ENCODE measurements around the gene PRKCB. TPM values are rescaled to one million over a fixed set of nuclear protein-coding genes. Genes with fewer than 3 reads are reported as not detected.

The PRKCB gene
- total RNA-seq, 4 donors from 2014 or later, result 10.7 to 23.9 (median 18.2) TPM

DNA sequence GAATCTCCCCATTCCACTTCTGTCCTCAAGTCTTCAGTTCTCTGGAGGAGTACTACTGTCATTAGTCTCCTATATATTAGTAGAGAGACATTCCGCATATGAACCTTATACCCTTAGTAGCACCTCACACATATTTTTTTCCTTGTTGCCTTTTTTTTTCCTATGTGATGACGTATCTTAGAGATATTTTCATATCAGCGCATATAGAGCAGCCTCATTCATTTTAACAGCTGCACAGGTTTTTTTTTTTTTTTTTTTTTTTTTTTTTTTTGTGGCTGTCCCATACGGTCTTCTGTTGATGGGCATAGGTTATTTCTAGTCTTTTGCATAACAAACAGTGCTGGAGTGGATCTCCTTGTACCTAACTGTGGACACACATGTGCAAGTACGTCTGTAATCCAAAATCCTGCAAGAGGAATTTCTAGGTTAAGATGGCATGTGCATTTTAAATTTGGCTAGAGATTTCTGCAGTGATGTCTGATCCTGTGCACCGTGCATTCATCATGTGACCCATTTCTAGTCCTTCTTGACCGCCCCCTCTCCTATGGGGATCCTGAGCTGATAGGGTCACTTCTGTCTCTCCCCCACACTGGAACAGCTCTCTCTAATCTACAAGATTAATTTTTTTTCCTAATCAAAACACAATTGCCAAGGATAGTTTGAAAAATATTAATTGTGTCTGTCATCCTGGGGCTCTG, 64.8 kb downstream of the PRKCB start:
- no peak overlapping the region for H3K4me3 ChIP-seq
- peaks cover 0 to 14% (median 0%) of the 10 kb centered on the region in 3 donors for H3K4me1 ChIP-seq
- no peaks in the 10 kb centered on the region for H3K27me3 ChIP-seq
- WGBS, 2 donors (ENCODE audit: low coverage in 1 of 2), result 80% methylated on average over 4 to 6 of the region's 7 CpGs
- no peaks in the 10 kb centered on the region for H3K36me3 ChIP-seq
- TF ChIP-seq EP300 (IDR thresholded peaks at IDR 0.05) (no peak), POLR2AphosphoS5 (IDR thresholded peaks at IDR 0.05) (no peak), POLR2A (IDR thresholded peaks at IDR 0.05) (no peak)
- TF ChIP-seq, protein P1, sequence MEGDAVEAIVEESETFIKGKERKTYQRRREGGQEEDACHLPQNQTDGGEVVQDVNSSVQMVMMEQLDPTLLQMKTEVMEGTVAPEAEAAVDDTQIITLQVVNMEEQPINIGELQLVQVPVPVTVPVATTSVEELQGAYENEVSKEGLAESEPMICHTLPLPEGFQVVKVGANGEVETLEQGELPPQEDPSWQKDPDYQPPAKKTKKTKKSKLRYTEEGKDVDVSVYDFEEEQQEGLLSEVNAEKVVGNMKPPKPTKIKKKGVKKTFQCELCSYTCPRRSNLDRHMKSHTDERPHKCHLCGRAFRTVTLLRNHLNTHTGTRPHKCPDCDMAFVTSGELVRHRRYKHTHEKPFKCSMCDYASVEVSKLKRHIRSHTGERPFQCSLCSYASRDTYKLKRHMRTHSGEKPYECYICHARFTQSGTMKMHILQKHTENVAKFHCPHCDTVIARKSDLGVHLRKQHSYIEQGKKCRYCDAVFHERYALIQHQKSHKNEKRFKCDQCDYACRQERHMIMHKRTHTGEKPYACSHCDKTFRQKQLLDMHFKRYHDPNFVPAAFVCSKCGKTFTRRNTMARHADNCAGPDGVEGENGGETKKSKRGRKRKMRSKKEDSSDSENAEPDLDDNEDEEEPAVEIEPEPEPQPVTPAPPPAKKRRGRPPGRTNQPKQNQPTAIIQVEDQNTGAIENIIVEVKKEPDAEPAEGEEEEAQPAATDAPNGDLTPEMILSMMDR (IDR thresholded peaks at IDR 0.05), result no peak
- H3K27ac ChIP-seq, result no peak overlapping the region
- H3K9me3 ChIP-seq, result no peaks in the 10 kb centered on the region
- no peak for ATAC-seq

DNA sequence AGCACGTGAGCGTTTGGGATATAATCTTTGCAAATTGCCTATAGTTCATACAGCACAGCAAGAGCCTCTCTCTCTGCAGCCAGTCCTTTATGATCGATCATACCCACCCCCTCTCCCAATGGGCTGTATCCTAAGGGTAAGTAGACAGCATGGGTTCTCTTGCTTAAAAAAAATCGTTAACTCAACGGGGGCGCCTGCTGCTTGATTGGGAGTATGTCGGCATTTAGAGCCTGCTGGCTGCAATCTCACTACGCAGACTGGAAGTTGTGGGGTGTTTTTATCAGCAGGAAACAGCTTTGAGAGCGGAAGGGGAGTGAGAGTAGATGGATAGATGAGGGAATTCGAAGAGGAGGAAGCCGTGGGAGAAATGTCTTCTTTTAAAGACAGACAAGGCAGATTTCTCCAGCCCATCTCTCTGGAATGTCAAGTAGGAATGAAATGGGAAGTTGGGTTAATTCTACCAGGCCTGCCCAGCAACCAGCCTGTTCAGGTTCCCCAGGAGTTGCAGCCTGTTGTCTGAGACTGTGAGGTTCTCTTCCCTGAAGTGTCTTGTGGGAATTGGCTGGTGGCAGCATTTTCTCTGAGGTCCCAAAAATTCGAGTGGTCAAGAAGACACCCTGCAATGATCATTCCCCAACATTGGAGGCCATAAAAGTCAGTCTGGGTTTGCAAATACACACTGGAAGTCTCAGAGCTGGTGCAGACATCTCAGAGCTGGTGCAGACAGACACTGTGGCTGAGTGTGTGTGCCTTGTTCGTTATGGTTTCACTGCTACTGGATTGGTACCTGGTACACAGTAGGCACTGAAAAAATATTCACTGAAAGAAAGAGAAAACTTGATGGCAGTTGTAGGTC, 65.6 kb downstream of the PRKCB start:
- H3K4me3 ChIP-seq, result no peak overlapping the region
- H3K9me3 ChIP-seq, result no peaks in the 10 kb centered on the region
- H3K27ac ChIP-seq, result no peak overlapping the region
- no peak for ATAC-seq
- H3K27me3 ChIP-seq, result no peaks in the 10 kb centered on the region
- H3K36me3 ChIP-seq, result no peaks in the 10 kb centered on the region
- WGBS, 2 donors (ENCODE audit: low coverage in 1 of 2), result 44 to 52% methylated on average over 11 to 12 of the region's 13 CpGs
- TF ChIP-seq POLR2A (IDR thresholded peaks at IDR 0.05), result no peak
- TF ChIP-seq, protein P1 (IDR thresholded peaks at IDR 0.05), result no peak
- TF ChIP-seq EP300 (IDR thresholded peaks at IDR 0.05), result no peak
- TF ChIP-seq POLR2AphosphoS5 (IDR thresholded peaks at IDR 0.05), result no peak
- H3K4me1 ChIP-seq, result peaks cover 0 to 19% (median 0%) of the 10 kb centered on the region in 3 donors

DNA sequence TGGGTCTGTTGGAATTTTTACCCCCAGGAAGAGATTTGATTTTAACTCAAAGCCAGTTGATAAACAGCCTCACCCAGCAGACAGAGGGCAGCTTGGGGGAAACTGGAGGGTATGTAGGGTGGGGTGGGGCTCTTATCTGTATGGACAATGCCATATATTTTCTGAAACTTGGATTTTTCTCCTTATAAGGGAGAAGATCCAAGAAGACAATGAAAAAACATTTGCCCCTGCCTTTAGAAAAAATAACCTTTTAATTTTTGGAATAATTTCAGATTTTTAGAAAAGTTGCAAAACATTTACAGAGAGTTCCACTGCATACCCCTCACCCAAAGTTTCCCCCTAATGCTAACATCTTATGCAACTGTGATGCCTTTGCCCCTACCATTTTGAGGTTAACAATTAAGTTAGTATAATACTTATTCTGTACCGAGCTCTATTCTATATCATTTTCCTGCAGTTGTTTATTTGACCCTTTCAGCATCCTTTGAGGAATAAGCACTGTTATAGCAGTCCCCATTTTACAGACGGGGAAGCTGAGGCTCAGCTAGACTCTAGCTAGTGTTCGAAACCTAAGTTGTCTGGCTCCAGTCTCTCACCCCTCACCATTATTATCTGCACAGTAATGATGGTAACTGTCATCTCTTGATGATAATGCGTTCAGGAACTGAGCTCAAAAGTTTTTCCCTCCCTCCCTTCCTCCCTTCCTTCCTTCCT, 66.4 kb downstream of the PRKCB start:
- Histone ChIP-seq H3K9me3 (no peaks in the 10 kb centered on the region), H3K36me3 (no peaks in the 10 kb centered on the region), H3K4me1 (peaks cover 0 to 19% (median 0%) of the 10 kb centered on the region in 3 donors), H3K27ac (no peak overlapping the region), H3K4me3 (no peak overlapping the region), H3K27me3 (no peaks in the 10 kb centered on the region)
- no peak for ATAC-seq
- no peak for TF ChIP-seq POLR2A (IDR thresholded peaks at IDR 0.05)
- no peak for TF ChIP-seq POLR2AphosphoS5 (IDR thresholded peaks at IDR 0.05)
- TF ChIP-seq, protein P1 (IDR thresholded peaks at IDR 0.05), result no peak
- TF ChIP-seq EP300 (IDR thresholded peaks at IDR 0.05), result no peak
- WGBS, 2 donors (ENCODE audit: low coverage in 1 of 2), result 80% methylated on average over 3 to 4 of the region's 4 CpGs

DNA sequence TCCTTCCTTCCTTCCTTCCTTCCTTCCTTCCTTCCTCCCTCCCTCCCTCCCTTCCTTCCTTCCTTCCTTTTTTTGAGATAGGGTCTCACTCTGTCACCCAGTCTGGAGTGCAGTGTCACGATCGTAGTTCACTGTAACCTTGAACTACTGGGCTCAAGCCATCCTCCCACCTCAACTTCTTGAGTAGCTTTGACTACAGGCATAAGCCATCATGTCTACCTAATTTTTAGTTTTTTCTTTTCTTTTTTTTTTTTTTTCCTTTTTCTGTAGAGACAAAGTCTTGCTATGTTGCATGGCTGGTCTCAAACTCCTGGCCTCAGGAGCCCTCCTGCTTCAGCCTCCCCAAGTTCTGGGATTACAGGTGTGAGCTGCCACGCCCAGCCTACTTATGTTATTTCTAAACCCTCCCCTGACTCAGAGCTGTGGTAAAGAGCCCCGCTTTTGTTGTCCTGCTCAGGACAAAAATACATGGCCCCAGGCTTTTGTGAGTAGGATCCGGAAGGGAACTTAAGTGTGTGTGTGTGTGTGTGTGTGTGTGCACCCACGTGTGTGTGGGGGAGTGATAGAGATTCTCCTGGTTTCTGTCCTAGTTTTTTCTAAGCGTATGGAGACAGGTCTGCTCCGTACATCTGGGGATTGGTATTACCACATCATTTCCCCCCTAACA, 67.1 kb downstream of the PRKCB start:
- H3K36me3 ChIP-seq, result no peaks in the 10 kb centered on the region
- no peak for TF ChIP-seq POLR2A (IDR thresholded peaks at IDR 0.05)
- no peak for TF ChIP-seq EP300 (IDR thresholded peaks at IDR 0.05)
- TF ChIP-seq, protein P1 (IDR thresholded peaks at IDR 0.05), result no peak
- no peak for TF ChIP-seq POLR2AphosphoS5 (IDR thresholded peaks at IDR 0.05)
- peaks cover 0 to 19% (median 0%) of the 10 kb centered on the region in 3 donors for H3K4me1 ChIP-seq
- H3K4me3 ChIP-seq, result no peak overlapping the region
- ATAC-seq, result no peak
- WGBS, 2 donors (ENCODE audit: low coverage in 1 of 2), result 66 to 87% methylated on average over 3 to 4 of the region's 8 CpGs
- H3K27me3 ChIP-seq, result no peaks in the 10 kb centered on the region
- H3K9me3 ChIP-seq, result no peaks in the 10 kb centered on the region
- no peak overlapping the region for H3K27ac ChIP-seq

Data from gastroesophageal sphincter (tissue), 4 donors.